HUES48 (cell line): ENCODE data around the gene CAPN2.
A peak's percentile ranks its signal among the peaks of the same experiment; 100 is the strongest.

Source experiments
- H3K27ac ChIP-seq: one replicate; pipeline ENCODE4 v1.7.0; 2013; ENCODE audit warnings: low read depth, low read length, inconsistent platforms
- H3K27me3 ChIP-seq: 2 replicates; pipeline ENCODE4 v1.6.1; 2013; ENCODE audit warnings: mild to moderate bottlenecking, low read length; ENCODE audit not compliant: control insufficient read depth, insufficient read depth
- H3K36me3 ChIP-seq: 2 replicates; pipeline ENCODE4 v1.6.1; 2013; ENCODE audit warnings: low read length; ENCODE audit not compliant: control insufficient read depth, insufficient read depth
- H3K4me1 ChIP-seq: 2 replicates; pipeline ENCODE4 v1.6.1; 2013; ENCODE audit warnings: mild to moderate bottlenecking, low read length; ENCODE audit not compliant: control insufficient read depth, insufficient read depth
- H3K4me3 ChIP-seq: 2 replicates; pipeline ENCODE4 v1.5.1; 2013; ENCODE audit warnings: mild to moderate bottlenecking, low read depth, low read length
- H3K9ac ChIP-seq: 2 replicates; pipeline ENCODE4 v1.6.1; 2013; ENCODE audit warnings: mild to moderate bottlenecking, low read depth, low read length, moderate library complexity
- H3K9me3 ChIP-seq: 2 replicates; pipeline ENCODE4 v1.6.1; 2013; ENCODE audit warnings: low read length; ENCODE audit not compliant: control insufficient read depth, insufficient read depth

The CAPN2 gene

GRCh38 chr1:223703668-223704013 lies 8.7 kb upstream of the CAPN2 start:
- no peaks in the 10 kb centered on the region for H3K36me3 ChIP-seq
- H3K4me3 ChIP-seq = no peak overlapping the region
- H3K27ac ChIP-seq = no peak overlapping the region
- no peaks in the 10 kb centered on the region for H3K9me3 ChIP-seq
- no peak overlapping the region for H3K9ac ChIP-seq
- H3K4me1 ChIP-seq = peaks cover 19% of the 10 kb centered on the region
- H3K27me3 ChIP-seq = no peaks in the 10 kb centered on the region; the same call in 1 of the 2 replicates

GRCh38 chr1:223704921-223705878 lies 7.1 kb upstream of the CAPN2 start:
- Histone ChIP-seq H3K4me1 (peaks cover 19% of the 10 kb centered on the region), H3K27me3 (no peaks in the 10 kb centered on the region; the same call in 1 of the 2 replicates), H3K4me3 (no peak overlapping the region), H3K9ac (no peak overlapping the region), H3K27ac (no peak overlapping the region), H3K36me3 (no peaks in the 10 kb centered on the region), H3K9me3 (no peaks in the 10 kb centered on the region)

- Histone ChIP-seq H3K4me1 (peaks cover 10% of the 10 kb centered on the region), H3K27ac (no peak overlapping the region), H3K36me3 (no peaks in the 10 kb centered on the region), H3K9ac (no peak overlapping the region), H3K27me3 (peaks cover 6% of the 10 kb centered on the region), H3K4me3 (no peak overlapping the region), H3K9me3 (no peaks in the 10 kb centered on the region)
These were observed 6.0 kb upstream of the CAPN2 start for GRCh38 chr1:223706077-223706973.

- Histone ChIP-seq H3K27ac (peak overlapping the region; percentile 88), H3K27me3 (peaks cover 14% of the 10 kb centered on the region), H3K4me3 (no peak overlapping the region), H3K9ac (no peak overlapping the region), H3K4me1 (peaks cover 9% of the 10 kb centered on the region), H3K9me3 (no peaks in the 10 kb centered on the region), H3K36me3 (no peaks in the 10 kb centered on the region)
These were observed 4.9 kb upstream of the CAPN2 start for GRCh38 chr1:223707256-223708000.

GRCh38 chr1:223708001-223708359 lies 4.4 kb upstream of the CAPN2 start:
- Histone ChIP-seq H3K36me3 (no peaks in the 10 kb centered on the region), H3K4me1 (peaks cover 9% of the 10 kb centered on the region), H3K9me3 (no peaks in the 10 kb centered on the region), H3K4me3 (no peak overlapping the region), H3K27me3 (peaks cover 20% of the 10 kb centered on the region), H3K27ac (peak overlapping the region; percentile 88), H3K9ac (no peak overlapping the region)

GRCh38 chr1:223708651-223709268 lies 3.6 kb upstream of the CAPN2 start:
- Histone ChIP-seq H3K9ac (no peak overlapping the region), H3K4me1 (peaks cover 14% of the 10 kb centered on the region), H3K9me3 (no peaks in the 10 kb centered on the region), H3K4me3 (no peak overlapping the region), H3K27ac (no peak overlapping the region), H3K27me3 (peaks cover 28% of the 10 kb centered on the region), H3K36me3 (no peaks in the 10 kb centered on the region)

- no peak overlapping the region for H3K9ac ChIP-seq
- no peak overlapping the region for H3K27ac ChIP-seq
- no peak overlapping the region for H3K4me3 ChIP-seq
- peaks cover 14% of the 10 kb centered on the region for H3K4me1 ChIP-seq
- no peaks in the 10 kb centered on the region for H3K36me3 ChIP-seq
- H3K27me3 ChIP-seq = peaks cover 35% of the 10 kb centered on the region
- H3K9me3 ChIP-seq = no peaks in the 10 kb centered on the region
These were observed 2.7 kb upstream of the CAPN2 start for GRCh38 chr1:223709598-223709997.

- peaks cover 42% of the 10 kb centered on the region for H3K27me3 ChIP-seq
- peaks cover 20% of the 10 kb centered on the region for H3K4me1 ChIP-seq
These were observed 1.9 kb upstream of the CAPN2 start for GRCh38 chr1:223710179-223711133.

GRCh38 chr1:223711173-223711572 lies 1.2 kb upstream of the CAPN2 start:
- Histone ChIP-seq H3K4me1 (peaks cover 20% of the 10 kb centered on the region), H3K36me3 (no peaks in the 10 kb centered on the region), H3K9me3 (no peaks in the 10 kb centered on the region), H3K27ac (no peak overlapping the region), H3K9ac (no peak overlapping the region), H3K27me3 (peaks cover 49% of the 10 kb centered on the region), H3K4me3 (no peak overlapping the region)

More at GRCh38 chr1:223710179-223711133, 1.9 kb upstream of the CAPN2 start:
- no peak overlapping the region for H3K9ac ChIP-seq
- no peaks in the 10 kb centered on the region for H3K36me3 ChIP-seq
- no peak overlapping the region for H3K27ac ChIP-seq
- H3K9me3 ChIP-seq = no peaks in the 10 kb centered on the region
- H3K4me3 ChIP-seq = no peak overlapping the region
